Measurements from ENCODE around the gene SPSB1.

- TF ChIP-seq SUZ12 (IDR thresholded peaks at IDR 0.05; ENCODE audit: extremely low read depth, insufficient read depth, insufficient read length), result no peak
- no peak for TF ChIP-seq ZNF274 (IDR thresholded peaks at IDR 0.05; ENCODE audit: low read depth, low read length)
- no peak for TF ChIP-seq YY1 (IDR thresholded peaks at IDR 0.05; ENCODE audit: insufficient read depth, insufficient read length)
Observed at GRCh38 chr1:9401080-9401453, 108.4 kb downstream of the SPSB1 start.

Measured in NT2/D1 (cell line).